ENCODE results near the gene DUOX1.
"Not testable (repeated sequence)": the region's sequence is repeated elsewhere in the genome, so short reads cannot be mapped to it uniquely, and the experiment has no call there.

DUOX1 gene

GRCh38 chr15:45121706-45122417 is 7.9 kb upstream of the DUOX1 start:
- DNase-seq = no peak

GRCh38 chr15:45122719-45123118 is 7.1 kb upstream of the DUOX1 start:
- no peak for DNase-seq

- DNase-seq = no peak
Measured at GRCh38 chr15:45123397-45123796, 6.4 kb upstream of the DUOX1 start.

DNA sequence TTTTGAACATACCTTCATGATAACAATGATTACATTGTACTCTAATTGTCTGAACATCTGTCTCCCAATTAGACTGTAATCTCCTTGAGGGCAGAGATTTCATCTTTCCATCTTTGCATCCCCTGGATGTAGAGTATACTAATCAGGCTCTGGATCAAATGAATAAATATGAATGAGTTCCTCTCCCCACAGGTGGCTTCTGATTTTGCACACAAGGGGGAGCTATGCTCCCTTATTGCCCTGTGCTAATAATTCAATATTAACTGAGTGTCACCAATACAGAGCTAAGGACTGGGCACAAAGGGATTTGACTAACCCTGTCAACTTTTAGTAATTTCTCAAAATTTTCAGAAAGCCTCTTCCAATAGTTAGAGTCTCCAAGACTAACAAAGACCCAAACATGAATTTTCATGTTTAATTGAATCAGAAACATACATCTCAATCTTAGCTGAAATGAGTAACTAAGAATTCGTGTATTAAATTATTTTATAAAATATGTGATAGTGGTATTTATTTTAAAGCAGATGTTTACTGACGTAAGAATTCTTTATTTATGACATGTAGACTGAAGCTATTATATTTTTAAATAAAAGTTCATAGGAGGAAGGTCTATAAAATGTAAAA is 3.1 kb upstream of the DUOX1 start:
- DNase-seq = peak; percentile 64

DNA sequence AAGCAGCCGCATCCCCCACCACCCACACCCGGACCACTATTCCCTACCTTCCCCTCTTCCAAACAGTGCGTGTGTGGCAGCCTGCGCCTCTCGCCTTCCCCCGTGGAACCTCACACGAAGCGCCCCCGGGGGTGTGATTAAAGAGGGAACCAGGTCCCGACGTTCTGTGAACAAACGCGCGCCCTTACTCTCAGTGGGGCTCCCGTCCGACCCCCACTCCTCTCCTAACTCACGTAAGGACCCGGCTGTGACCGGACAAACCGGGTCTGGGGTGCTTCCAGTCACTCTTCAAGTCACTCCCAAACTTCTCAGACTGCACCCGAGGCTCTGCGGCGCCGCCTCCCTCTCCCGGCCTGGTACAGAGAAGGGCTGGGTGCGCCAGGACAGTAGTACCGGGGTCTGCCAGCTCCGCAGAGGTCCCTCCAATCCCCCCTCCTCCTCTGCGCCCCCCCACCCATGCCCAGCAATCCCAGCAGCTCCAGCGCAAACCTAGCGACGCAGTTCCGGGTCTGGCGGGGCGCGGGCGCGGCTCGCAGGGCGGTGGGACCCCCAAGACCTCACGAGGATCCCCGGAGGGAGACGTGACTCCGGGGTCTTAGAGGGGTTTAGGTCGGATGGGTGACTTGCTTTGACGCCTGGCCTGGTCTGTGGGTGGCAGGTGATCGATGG is 689 bp upstream of the DUOX1 start:
- no peak for DNase-seq

DNA sequence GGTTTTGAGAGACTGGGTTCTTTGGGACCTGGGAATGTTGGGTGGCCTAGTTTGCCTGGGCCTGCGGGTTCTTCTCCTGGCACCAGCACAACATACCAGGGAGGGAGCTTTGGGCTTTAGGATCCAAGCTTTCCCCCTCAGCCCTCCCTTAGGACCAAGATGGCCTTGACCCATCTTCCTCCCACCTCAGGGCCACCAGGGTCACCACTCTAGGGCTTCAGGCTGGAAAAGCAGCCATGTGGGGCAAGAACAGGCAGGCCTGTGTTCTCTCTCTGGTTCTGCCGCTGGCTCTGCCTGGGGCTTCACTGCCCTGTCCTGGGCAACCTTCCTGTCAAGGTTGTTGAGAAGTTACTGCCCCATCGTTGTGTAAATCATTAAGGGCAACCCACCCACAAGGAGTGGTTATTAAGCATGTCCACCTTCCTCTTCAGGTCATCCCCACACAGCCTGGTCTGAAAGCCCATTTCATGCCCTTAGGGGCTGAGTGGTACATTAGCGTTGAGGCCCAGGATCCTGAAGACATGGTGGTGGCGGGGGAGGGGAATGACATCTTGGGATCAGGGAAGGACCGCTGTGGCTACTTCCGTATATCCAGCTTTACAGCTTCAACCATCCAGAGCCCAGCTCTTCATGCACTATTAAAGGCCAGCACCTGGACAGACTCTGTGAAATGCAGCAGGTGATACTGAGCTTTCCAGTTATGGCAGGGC is 652 bp downstream of the DUOX1 start:
- DNase-seq = no peak

DNA sequence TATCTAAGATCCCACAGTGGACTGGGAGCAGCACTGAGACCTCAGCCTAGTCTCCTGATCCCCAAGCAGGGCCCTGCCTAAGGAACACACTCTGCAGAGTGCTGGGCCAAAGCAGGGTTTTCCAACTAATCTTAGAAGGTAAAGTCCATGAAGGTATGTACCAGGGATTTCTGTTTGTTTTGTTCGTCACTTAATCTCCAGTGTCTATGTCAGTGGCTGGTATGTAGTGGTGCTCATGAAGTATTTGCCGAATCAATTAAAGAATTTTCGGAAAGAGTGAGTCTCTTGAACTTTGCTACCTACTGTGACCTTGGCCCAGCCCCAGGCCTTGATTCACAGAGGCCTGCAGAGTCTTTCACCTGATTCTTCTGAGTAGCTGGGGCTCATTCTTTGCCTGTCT is 1.7 kb downstream of the DUOX1 start:
- no peak for DNase-seq

GRCh38 chr15:45132844-45133560 is 3.2 kb downstream of the DUOX1 start:
- no peak for DNase-seq

GRCh38 chr15:45133561-45133920 is 3.7 kb downstream of the DUOX1 start:
- DNase-seq = no peak

GRCh38 chr15:45134046-45134445 is 4.3 kb downstream of the DUOX1 start:
- DNase-seq = no peak

DNA sequence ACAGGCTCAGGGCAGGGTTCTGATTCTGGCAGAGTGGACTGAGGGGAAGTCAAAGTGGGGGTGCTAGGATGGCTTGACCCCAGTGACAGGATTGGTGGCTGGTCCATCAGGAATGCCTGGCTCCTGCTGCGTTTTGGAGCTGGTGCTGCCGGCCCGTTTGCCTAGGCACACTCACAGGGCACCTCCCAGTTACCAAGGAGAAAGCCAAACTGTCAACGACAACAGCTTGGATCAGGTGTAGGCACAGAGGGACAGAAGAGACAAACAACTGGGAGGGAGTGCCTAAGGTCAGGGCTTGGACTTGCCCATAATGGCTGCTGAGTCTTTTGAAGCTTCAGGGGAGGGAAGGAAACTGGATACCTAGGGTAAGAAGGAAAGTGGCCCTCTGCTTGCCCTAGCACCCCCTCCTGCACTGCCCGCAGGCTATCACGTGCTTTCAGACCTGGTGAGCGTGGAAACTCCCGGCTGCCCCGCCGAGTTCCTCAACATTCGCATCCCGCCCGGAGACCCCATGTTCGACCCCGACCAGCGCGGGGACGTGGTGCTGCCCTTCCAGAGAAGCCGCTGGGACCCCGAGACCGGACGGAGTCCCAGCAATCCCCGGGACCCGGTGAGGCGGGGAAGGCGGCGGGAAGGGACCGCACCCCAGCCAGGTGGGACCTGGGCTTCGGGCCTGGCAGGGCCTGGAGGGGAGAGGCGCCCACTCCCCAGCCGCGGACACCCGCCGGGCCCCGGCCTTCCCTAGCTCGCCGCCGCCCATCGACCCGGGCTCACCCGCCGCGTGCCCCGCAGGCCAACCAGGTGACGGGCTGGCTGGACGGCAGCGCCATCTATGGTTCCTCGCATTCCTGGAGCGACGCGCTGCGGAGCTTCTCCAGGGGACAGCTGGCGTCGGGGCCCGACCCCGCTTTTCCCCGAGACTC is 5.1 kb downstream of the DUOX1 start:
- peak; percentile 18 for DNase-seq

GRCh38 chr15:45135705-45136377 is 6.0 kb downstream of the DUOX1 start:
- not testable (repeated sequence) for DNase-seq

DNA sequence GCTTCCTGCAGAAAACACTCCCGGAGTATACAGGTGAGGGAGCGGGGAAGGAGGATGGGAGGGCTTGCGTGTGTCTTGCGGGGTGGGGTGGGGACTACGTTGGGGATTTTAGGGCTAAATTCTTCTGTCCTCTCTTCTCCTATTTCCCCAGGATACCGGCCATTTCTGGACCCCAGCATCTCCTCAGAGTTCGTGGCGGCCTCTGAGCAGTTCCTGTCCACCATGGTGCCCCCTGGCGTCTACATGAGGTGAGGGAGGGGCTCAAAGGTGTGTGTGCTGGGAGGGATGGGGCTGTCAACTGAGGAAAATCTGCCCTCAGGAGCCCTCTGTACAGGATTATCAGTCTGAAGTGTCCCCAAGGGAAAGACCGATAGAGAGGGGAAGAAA is 6.6 kb downstream of the DUOX1 start:
- DNase-seq = peak; percentile 19

- no peak for DNase-seq
Measured at GRCh38 chr15:45137703-45138102, 7.9 kb downstream of the DUOX1 start.

- no peak for DNase-seq
Measured at GRCh38 chr15:45138814-45139765, 9.3 kb downstream of the DUOX1 start.

DNA sequence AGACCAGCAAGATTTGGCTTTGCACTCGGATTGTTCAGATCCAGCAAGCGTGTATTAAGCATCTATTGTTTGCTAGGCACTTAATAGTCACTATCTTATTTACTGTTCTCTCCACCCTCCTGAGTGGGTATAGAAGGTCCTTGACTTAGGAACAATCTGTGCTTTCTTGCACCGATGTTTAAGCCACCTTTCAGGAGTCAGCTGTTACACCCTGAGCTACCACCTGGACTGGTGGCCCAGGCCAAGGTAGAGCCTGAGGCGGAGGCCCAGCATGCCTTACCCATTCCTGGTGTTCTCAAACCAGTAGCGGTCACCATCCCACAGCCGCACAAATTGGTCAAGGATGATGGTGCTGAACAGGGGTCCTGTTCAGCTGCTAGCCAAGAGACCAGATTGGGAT is 10.0 kb downstream of the DUOX1 start:
- no peak for DNase-seq

- no peak for DNase-seq
Measured at GRCh38 chr15:45140557-45141250, 10.9 kb downstream of the DUOX1 start.

GRCh38 chr15:45141386-45141785 is 11.6 kb downstream of the DUOX1 start:
- no peak for DNase-seq

DNA sequence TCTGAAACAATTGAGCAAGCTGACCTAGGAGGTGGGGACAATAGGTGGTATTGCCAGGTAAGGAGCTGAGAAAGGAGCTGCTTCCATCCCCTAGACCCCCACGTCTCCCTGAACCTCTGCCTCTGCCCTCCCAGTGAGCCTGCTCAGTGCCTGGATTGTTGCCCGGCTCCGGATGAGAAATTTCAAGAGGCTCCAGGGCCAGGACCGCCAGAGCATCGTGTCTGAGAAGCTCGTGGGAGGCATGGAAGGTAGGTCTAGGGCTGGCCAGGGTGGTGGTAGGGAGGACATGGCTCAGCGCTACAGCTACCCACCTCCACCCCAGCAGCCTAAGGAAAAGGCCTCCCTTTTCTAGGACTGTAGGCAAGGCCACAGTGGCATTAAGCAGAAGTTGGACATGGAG is 13.3 kb downstream of the DUOX1 start:
- DNase-seq = no peak

GRCh38 chr15:45143946-45144345 is 14.2 kb downstream of the DUOX1 start:
- no peak for DNase-seq
